ENCODE data around the gene SNX11. TPM values are rescaled to one million over a fixed set of nuclear protein-coding genes. Genes with fewer than 3 reads are reported as not detected.

SNX11 gene
- total RNA-seq, 1 donor from 2014 or later: 20.8 TPM

- Histone ChIP-seq H3K9me3 (no peaks in the 10 kb centered on the region), H3K36me3 (no peaks in the 10 kb centered on the region), H3K4me3 (no peak overlapping the region), H3K27ac (no peak overlapping the region), H3K4me1 (no peaks in the 10 kb centered on the region), H3K27me3 (no peaks in the 10 kb centered on the region)
- DNase-seq (no peak), ATAC-seq (peak; percentile 92)
- TF ChIP-seq CTCF (IDR thresholded peaks at IDR 0.05): no peak
- intact Hi-C loops (cut with DNase I): loop anchor here (10.0 kb wide), 1 partner anchor 55 kb away; no protein-coding TSS in a partner anchor
These were observed 32.4 kb downstream of the SNX11 start for GRCh38 chr17:48139944-48140343.

GRCh38 chr17:48143629-48144028 is 36.1 kb downstream of the SNX11 start:
- Histone ChIP-seq H3K4me3 (no peak overlapping the region), H3K36me3 (no peaks in the 10 kb centered on the region), H3K27me3 (peaks cover 20% of the 10 kb centered on the region), H3K4me1 (no peaks in the 10 kb centered on the region), H3K27ac (no peak overlapping the region), H3K9me3 (no peaks in the 10 kb centered on the region)
- TF ChIP-seq CTCF (IDR thresholded peaks at IDR 0.05): no peak
- intact Hi-C loops (cut with DNase I): no loop called here
- ATAC-seq: no peak
- no peak for DNase-seq

- Histone ChIP-seq H3K36me3 (no peaks in the 10 kb centered on the region), H3K27ac (no peak overlapping the region), H3K4me3 (no peak overlapping the region), H3K27me3 (peaks cover 24% of the 10 kb centered on the region), H3K9me3 (no peaks in the 10 kb centered on the region), H3K4me1 (no peaks in the 10 kb centered on the region)
- intact Hi-C loops (cut with DNase I): no loop called here
- DNase-seq (no peak), ATAC-seq (no peak)
- TF ChIP-seq CTCF (IDR thresholded peaks at IDR 0.05): no peak
These were observed 36.7 kb downstream of the SNX11 start for GRCh38 chr17:48144231-48144630.

DNA sequence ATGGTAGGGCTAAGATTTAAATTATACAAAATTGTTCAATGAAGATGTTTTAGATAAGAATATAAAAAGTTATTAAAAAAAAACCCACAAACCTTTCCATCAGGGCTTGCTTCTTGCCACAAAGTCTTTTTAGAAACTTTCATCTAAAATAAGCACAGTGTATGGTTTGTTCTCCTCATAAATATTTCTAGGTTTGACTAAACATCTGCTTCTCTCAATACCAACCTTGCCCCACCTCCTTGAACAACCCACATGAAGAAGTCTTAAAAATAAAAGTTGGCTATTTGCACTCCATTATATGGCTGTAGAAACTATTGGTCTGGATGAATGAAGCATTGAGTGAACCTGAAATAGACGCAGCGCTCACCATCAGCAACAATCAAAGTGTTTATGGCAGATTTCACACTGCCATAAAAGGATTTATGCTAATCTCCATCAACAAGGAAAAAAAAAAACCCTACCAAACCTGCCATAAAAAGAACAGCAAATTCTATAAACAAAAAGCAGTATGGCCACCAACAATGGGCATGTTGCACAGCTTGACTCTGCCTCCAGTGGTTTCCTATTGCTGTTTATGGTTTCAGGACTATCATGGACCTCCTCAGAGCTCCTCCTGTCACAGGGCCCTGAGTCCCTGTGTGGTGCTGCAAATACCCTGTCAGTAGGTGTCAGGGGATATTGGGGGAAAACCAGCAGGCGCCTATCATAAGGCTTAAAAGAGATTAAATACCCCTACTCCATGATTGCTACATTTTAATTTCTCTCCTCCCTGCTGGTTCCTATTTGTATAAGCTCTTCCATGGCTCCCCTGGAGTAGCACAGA is 37.6 kb downstream of the SNX11 start:
- no peak overlapping the region for H3K4me3 ChIP-seq
- no peak for TF ChIP-seq CTCF (IDR thresholded peaks at IDR 0.05)
- no peak overlapping the region for H3K27ac ChIP-seq
- peaks cover 34% of the 10 kb centered on the region for H3K27me3 ChIP-seq
- H3K4me1 ChIP-seq: no peaks in the 10 kb centered on the region
- H3K9me3 ChIP-seq: no peaks in the 10 kb centered on the region
- no peaks in the 10 kb centered on the region for H3K36me3 ChIP-seq
- no peak for ATAC-seq
- no peak for DNase-seq
- intact Hi-C loops (cut with DNase I): no loop called here

DNA sequence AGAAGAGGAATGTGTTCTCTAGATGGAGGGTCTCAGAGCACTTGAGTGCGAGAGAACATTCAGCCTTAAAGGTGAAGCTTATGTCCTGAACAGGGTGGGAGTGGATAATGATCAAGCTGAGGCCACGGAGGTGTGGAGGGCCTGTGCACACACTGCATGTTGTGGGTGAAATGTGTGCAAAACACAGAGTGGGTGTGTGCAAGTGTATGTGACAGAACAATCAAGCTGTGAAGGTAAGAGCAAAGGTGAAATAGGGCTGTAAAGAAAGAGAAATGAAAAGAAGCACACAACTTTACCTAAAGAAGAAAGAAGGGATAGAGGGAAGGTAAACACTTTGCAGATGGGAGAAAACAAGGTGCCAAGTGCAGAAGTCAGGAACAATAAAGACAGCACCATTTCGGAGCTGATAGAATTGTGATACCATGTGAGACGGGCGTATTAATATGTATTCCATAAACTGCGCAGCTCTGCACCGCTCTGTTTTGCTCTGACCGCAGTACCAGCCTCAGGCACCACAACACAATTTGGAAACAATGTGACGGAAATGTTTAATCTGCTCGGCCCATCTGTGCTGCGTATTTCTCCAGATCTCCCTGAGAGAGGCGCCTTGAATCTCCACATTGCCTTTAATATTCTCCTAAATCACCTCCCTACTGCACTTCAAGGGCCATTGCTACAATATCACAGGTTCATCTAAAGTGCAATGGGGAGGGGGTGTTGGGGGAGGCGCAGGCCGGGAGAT is 40.6 kb downstream of the SNX11 start:
- Histone ChIP-seq H3K27me3 (peaks cover 55% of the 10 kb centered on the region), H3K4me3 (no peak overlapping the region), H3K27ac (no peak overlapping the region), H3K4me1 (no peaks in the 10 kb centered on the region), H3K9me3 (no peaks in the 10 kb centered on the region), H3K36me3 (no peaks in the 10 kb centered on the region)
- TF ChIP-seq CTCF (IDR thresholded peaks at IDR 0.05): no peak
- DNase-seq (no peak), ATAC-seq (no peak)
- intact Hi-C loops (cut with DNase I): no loop called here
